Hepatocyte (in vitro differentiated cells): ENCODE data around the gene AURKAIP1.

Experiments used
- CTCF ChIP-seq: fragments of 200-600 bp; sonication (generic); IDR thresholded peaks from 2 replicates; pipeline ENCODE4 v1.5.1; 2016; ENCODE audit warnings: antibody characterized with exemption, mild to moderate bottlenecking; ENCODE audit not compliant: poor library complexity
- EZH2 ChIP-seq: fragments of 200-600 bp; sonication (generic); IDR thresholded peaks from 2 replicates; pipeline ENCODE4 v1.6.1; 2016; ENCODE audit warnings: antibody characterized with exemption, mild to moderate bottlenecking, borderline replicate concordance
- EZH2phosphoT487 ChIP-seq: fragments of 200-600 bp; sonication (generic); IDR thresholded peaks from one replicate; pipeline ENCODE4 v1.6.1; 2018; ENCODE audit warnings: antibody characterized with exemption, mild to moderate bottlenecking, low read depth, moderate library complexity; ENCODE audit not compliant: unreplicated experiment, severe bottlenecking

- no peak for TF ChIP-seq CTCF
- no peak for TF ChIP-seq EZH2
- TF ChIP-seq EZH2phosphoT487: no peak
These were observed 34.0 kb downstream of the AURKAIP1 start for GRCh38 chr1:1340791-1341548.
